ENCODE results near the gene DIP2C. TPM values are rescaled to one million over a fixed set of nuclear protein-coding genes. Genes with fewer than 3 reads are reported as not detected.

Gene DIP2C
- total RNA-seq, 3 donors from 2014 or later, result 17.1 to 48.2 (median 20.3) TPM

- Histone ChIP-seq H3K27ac (no peak overlapping the region), H3K9me3 (peaks cover 12 to 16% of the 10 kb centered on the region in 2 donors), H3K4me3 (no peak overlapping the region), H3K4me1 (peaks cover 0 to 6% of the 10 kb centered on the region in 2 donors), H3K36me3 (no peaks in the 10 kb centered on the region), H3K27me3 (no peaks in the 10 kb centered on the region)
- no peak for TF ChIP-seq POLR2A (IDR thresholded peaks at IDR 0.05)
- intact Hi-C loops (cut with DNase I; ENCODE audit: low total_unique reads), result loop anchor here (10.0 kb wide), 1 partner anchor 1362 kb away; no protein-coding TSS in a partner anchor
- no peak for DNase-seq (ENCODE audit: low spot score in 2 of 2)
Observed at GRCh38 chr10:642186-642890, 47.1 kb downstream of the DIP2C start.

DNA sequence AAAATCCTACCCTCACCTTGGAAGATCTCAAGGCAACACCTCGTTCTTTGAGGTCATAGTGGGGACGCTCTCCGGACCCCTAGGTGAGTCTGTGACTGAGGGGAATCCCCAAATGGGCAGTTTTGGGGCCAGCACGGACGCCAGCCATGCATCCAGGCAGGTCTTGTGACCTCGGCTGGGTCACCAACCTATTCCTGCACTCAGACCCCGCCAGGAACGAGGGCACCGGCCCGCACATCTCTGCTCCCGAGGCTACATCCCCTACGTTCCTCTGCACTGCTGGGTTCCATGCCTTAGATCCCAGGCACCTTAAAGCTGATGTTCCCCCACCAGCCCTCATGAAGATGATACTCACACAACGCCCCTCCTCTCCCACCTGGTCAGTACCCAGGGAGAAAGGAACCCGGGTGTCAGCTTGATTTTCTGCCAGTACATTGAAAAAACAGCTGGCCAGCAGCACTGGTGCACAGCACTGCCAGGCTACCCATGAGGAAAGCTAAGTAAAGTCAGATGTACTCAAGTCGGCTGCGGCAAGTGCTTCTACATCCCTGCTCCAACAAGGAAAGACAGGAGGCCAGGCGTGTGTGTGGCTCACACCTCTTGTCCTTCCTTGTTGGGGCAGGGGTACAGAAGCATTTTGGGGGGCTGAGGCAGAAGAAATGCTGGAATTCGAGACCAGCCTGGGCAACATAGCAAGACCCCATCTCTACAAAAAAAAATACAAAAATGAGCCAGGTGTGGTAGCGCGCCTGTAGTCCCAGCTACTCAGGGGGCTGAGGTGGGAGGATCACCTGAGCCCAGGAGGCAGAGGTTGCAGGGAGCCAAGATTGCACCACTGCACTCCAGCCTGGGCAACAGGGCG lies 48.1 kb downstream of the DIP2C start:
- Histone ChIP-seq H3K9me3 (peaks cover 12 to 16% of the 10 kb centered on the region in 2 donors), H3K4me1 (peaks cover 0 to 6% of the 10 kb centered on the region in 2 donors), H3K36me3 (no peaks in the 10 kb centered on the region), H3K4me3 (no peak overlapping the region), H3K27me3 (no peaks in the 10 kb centered on the region), H3K27ac (no peak overlapping the region)
- intact Hi-C loops (cut with DNase I; ENCODE audit: low total_unique reads), result loop anchor here (10.0 kb wide), 1 partner anchor 1363 kb away; no protein-coding TSS in a partner anchor
- TF ChIP-seq, protein P1, sequence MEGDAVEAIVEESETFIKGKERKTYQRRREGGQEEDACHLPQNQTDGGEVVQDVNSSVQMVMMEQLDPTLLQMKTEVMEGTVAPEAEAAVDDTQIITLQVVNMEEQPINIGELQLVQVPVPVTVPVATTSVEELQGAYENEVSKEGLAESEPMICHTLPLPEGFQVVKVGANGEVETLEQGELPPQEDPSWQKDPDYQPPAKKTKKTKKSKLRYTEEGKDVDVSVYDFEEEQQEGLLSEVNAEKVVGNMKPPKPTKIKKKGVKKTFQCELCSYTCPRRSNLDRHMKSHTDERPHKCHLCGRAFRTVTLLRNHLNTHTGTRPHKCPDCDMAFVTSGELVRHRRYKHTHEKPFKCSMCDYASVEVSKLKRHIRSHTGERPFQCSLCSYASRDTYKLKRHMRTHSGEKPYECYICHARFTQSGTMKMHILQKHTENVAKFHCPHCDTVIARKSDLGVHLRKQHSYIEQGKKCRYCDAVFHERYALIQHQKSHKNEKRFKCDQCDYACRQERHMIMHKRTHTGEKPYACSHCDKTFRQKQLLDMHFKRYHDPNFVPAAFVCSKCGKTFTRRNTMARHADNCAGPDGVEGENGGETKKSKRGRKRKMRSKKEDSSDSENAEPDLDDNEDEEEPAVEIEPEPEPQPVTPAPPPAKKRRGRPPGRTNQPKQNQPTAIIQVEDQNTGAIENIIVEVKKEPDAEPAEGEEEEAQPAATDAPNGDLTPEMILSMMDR (IDR thresholded peaks at IDR 0.05), result no peak
- no peak for TF ChIP-seq POLR2AphosphoS5 (IDR thresholded peaks at IDR 0.05)
- no peak for DNase-seq (ENCODE audit: low spot score in 2 of 2)

- no peaks in the 10 kb centered on the region for H3K36me3 ChIP-seq
- H3K9me3 ChIP-seq, result peaks cover 12 to 16% of the 10 kb centered on the region in 2 donors
- no peaks in the 10 kb centered on the region for H3K27me3 ChIP-seq
- peaks cover 0 to 6% of the 10 kb centered on the region in 2 donors for H3K4me1 ChIP-seq
- intact Hi-C loops (cut with DNase I; ENCODE audit: low total_unique reads), result loop anchor here (10.0 kb wide), 1 partner anchor 1364 kb away; no protein-coding TSS in a partner anchor
- no peak overlapping the region for H3K4me3 ChIP-seq
- H3K27ac ChIP-seq, result no peak overlapping the region
- no peak for DNase-seq (ENCODE audit: low spot score in 2 of 2)
- TF ChIP-seq, protein P1 (IDR thresholded peaks at IDR 0.05), result no peak
- no peak for TF ChIP-seq POLR2A (IDR thresholded peaks at IDR 0.05)
- no peak for TF ChIP-seq POLR2AphosphoS5 (IDR thresholded peaks at IDR 0.05)
Observed at GRCh38 chr10:640673-641045, 48.8 kb downstream of the DIP2C start.

GRCh38 chr10:639751-640672 lies 49.5 kb downstream of the DIP2C start:
- H3K4me3 ChIP-seq, result no peak overlapping the region
- TF ChIP-seq POLR2A (IDR thresholded peaks at IDR 0.05), result no peak
- TF ChIP-seq, protein P1 (IDR thresholded peaks at IDR 0.05), result no peak
- TF ChIP-seq POLR2AphosphoS5 (IDR thresholded peaks at IDR 0.05), result no peak
- peaks cover 10 to 11% of the 10 kb centered on the region in 2 donors for H3K9me3 ChIP-seq
- intact Hi-C loops (cut with DNase I; ENCODE audit: low total_unique reads), result loop anchor here (10.0 kb wide), 1 partner anchor 1365 kb away; no protein-coding TSS in a partner anchor
- no peaks in the 10 kb centered on the region for H3K27me3 ChIP-seq
- H3K27ac ChIP-seq, result no peak overlapping the region
- H3K4me1 ChIP-seq, result peaks cover 0 to 6% of the 10 kb centered on the region in 2 donors
- DNase-seq (ENCODE audit: low spot score in 2 of 2), result no peak
- no peaks in the 10 kb centered on the region for H3K36me3 ChIP-seq
